H1 (cell line): ENCODE measurements around the gene ZNF618. TPM values are rescaled to one million over a fixed set of nuclear protein-coding genes. Genes with fewer than 3 reads are reported as not detected.

ENCODE experiments used
- TCF12 ChIP-seq: IDR thresholded peaks from 2 replicates; pipeline ENCODE4 v1.6.1; 2011; ENCODE audit warnings: low read depth, mild to moderate bottlenecking, low read length
- polyA plus RNA-seq, 7 experiments: library from polyadenylated mRNA; depleted of rRNA in 3 of 7; stranded (reverse) in 5 of 7; unstranded in 2 of 7; fragments of >200 nt in 5 of 7; fragments of 200-250 nt in 2 of 7; gene quantifications; 1 replicate in 5 of 7; 2 replicates in 1 of 7; 4 replicates in 1 of 7; pipeline versions ENCODE4 v1.2.1 to v1.2.3, GENCODE V29; 2011 to 2013; ENCODE audit warnings: missing spikeins in 2 of 7, mixed read lengths in 2 of 7
- total RNA-seq: library from RNA; stranded (reverse); fragmentation: NEBNext Ultra II Directional; extraction: Animal tissue kit (Norgen Biotek cat#: 25700); gene quantifications from 2 replicates; pipeline ENCODE4 v1.2.1, GENCODE V29; 2021

The ZNF618 gene
- total and polyA plus RNA-seq, 2 of the 8 experiments (the other 6 are each of a cell fraction or from before 2014, with no cell fraction given): 9.6 to 28.5 TPM

- TF ChIP-seq TCF12: no peak
These were observed 64.9 kb downstream of the ZNF618 start (continued) for GRCh38 chr9:113941056-113941455.
